Measurements from ENCODE around the gene RETREG3.
"Not testable (repeated sequence)": the region's sequence is repeated elsewhere in the genome, so short reads cannot be mapped to it uniquely, and the experiment has no call there.

The RETREG3 gene

DNA sequence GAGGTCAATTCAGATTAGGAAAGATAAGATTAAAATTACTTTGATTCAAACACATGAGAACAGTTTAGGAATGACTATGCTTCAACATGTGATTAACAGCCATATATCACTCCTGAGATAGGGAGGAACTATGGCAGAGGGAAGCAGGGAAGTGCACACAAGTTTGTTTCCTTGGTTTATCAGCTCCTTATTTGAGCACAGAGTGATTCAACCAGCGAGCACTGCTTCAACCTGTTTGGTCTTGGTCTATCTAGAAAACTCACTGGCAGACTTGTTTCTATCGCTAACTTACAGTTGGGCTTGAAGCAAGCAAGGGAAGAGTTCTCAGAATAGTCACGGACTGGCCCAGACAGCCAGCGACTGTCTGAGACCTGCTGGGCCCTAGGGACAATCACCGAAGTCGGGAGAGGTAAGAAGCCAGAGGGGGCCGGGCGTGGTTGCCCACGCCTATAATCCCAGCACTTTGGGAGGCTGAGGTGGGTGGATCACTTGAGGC, 23.8 kb upstream of the RETREG3 start:
- no peaks in the 10 kb centered on the region for H3K4me1 ChIP-seq (ENCODE audit: control insufficient read depth, insufficient read depth, low read length, poor library complexity, severe bottlenecking)
- WGBS, 2 experiments (ENCODE audit: insufficient coverage in 2 of 2) = 84 to 90% methylated on average over 8 to 9 of the region's 9 CpGs
- H3K9me3 ChIP-seq (ENCODE audit: control insufficient read depth, low read length) = no peaks in the 10 kb centered on the region
- H3K4me3 ChIP-seq (ENCODE audit: extremely low read depth, insufficient read depth, low read length, poor library complexity, severe bottlenecking) = no peak overlapping the region
- no peak overlapping the region for H3K27ac ChIP-seq (ENCODE audit: low read depth, low read length, severe bottlenecking)
- H3K36me3 ChIP-seq (ENCODE audit: control insufficient read depth, insufficient read depth, low read length) = no peaks in the 10 kb centered on the region

DNA sequence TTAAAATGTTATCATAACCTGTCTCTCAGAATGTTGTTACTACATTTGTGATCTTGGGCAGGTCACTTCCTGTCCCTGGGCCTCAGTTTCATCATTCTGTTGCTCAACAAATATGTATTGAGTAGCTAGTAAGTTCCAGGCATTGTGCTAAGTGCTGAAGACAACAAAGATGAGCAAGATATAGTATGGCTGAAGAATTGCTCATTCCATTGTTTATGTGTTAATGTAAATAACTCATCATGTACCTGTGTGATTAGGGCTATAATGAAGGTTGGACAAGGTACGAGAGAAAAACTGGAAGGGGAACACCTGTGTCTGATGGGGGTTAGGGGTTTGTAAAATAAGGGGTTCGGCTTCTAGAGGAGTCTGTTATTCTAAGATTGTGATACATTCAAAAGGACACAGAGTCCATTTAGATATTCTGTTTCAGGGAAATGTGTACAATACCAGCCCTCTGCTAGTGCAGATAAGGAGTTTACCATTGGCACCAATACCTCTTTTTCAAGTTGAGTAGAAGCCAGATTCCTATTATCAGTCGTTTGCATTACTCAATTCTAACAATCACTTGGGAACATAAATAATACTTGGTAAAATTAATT, 20.3 kb upstream of the RETREG3 start:
- Histone ChIP-seq H3K36me3 (ENCODE audit: control insufficient read depth, insufficient read depth, low read length) (no peaks in the 10 kb centered on the region), H3K4me1 (ENCODE audit: control insufficient read depth, insufficient read depth, low read length, poor library complexity, severe bottlenecking) (no peaks in the 10 kb centered on the region), H3K27ac (ENCODE audit: low read depth, low read length, severe bottlenecking) (no peak overlapping the region), H3K4me3 (ENCODE audit: extremely low read depth, insufficient read depth, low read length, poor library complexity, severe bottlenecking) (no peak overlapping the region), H3K9me3 (ENCODE audit: control insufficient read depth, low read length) (no peaks in the 10 kb centered on the region)
- 95 to 100% methylated on average over 2 of the region's 3 CpGs for WGBS, 2 experiments (ENCODE audit: insufficient coverage in 2 of 2)

DNA sequence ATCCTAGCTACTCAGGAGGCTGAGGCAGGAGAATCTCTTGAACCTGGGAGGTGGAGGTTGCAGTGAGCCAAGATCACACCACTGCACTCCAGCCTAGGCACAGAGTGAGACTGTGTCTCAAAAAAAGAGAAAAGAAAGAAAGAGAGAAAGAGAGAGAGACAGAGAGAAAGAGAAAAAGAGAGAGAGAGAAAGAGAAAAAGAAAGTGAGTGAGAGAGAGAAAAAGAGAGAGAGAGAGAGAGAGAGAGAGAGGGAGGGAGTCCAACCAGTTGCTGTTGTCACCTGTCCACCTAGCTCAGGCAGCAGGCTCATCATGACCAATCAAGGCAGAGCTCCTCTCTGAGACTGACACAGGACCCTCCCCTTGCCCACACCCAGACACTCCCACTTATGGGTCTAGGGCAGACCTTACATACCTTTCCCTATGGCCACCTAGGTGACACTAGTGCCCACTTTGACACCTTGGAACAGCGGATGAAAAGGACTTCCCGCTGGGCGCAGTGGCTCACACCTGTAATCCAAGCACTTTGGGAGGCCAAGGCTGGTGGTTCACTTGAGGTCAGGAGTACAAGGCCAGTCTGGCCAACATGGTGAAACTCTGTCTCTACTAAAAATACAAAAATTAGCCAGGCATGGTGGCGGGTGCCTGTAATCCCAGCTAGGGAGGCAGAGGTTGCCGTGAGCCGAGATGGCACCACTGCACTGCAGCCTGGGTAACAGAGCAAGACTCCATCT, 18.0 kb upstream of the RETREG3 start:
- not testable (repeated sequence) for H3K4me3 ChIP-seq (ENCODE audit: extremely low read depth, insufficient read depth, low read length, poor library complexity, severe bottlenecking); H3K27ac ChIP-seq (ENCODE audit: low read depth, low read length, severe bottlenecking)
- WGBS, 2 experiments (ENCODE audit: insufficient coverage in 2 of 2) = 86 to 92% methylated on average over 3 to 4 of the region's 6 CpGs

DNA sequence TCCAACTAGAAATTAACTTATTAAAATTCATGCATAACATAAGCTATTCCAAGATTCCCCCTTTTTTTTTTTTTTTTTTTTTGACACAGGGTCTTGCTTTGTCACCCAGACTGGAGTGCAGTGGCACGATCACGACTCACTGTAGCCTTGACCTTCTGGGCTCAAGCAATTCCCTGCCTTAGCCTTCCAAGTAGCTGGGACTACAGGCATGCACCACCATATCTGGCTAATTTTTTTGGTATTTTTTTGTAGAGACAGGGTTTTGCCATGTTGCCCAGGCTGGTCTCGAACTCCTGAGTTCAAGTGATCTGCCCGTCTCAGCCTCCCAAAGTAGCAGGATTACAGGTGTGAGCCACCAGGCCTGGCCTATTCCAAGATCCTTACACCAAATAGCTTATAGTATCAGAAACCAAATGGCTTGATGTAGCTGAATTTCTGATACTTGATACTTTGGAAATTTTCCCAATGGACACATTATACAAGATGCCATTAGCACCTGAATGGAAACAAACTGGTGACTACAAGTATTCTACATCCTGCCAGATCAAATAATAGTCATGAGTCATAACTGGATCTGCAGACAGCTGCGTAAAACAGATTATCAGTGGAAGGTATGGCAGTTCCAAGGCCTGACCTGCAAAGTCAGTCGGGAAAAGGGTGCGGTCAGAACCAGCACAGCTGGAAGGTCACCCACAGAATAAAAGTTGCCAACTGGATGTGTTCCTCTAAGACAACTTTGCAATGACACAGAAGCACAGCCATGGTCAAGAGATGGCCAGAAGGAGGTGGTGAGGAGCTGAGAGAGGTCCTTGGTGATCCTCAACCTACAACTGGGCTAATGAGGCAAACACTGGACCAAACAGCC, 14.8 kb upstream of the RETREG3 start:
- no peaks in the 10 kb centered on the region for H3K36me3 ChIP-seq (ENCODE audit: control insufficient read depth, insufficient read depth, low read length)
- no peak overlapping the region for H3K27ac ChIP-seq (ENCODE audit: low read depth, low read length, severe bottlenecking)
- no peaks in the 10 kb centered on the region for H3K9me3 ChIP-seq (ENCODE audit: control insufficient read depth, low read length)
- no peaks in the 10 kb centered on the region for H3K4me1 ChIP-seq (ENCODE audit: control insufficient read depth, insufficient read depth, low read length, poor library complexity, severe bottlenecking)
- H3K4me3 ChIP-seq (ENCODE audit: extremely low read depth, insufficient read depth, low read length, poor library complexity, severe bottlenecking) = no peak overlapping the region
- WGBS, 2 experiments (ENCODE audit: insufficient coverage in 2 of 2) = 93 to 100% methylated on average over 7 of the region's 7 CpGs

More for the DNA sequence above, 18.0 kb upstream of the RETREG3 start:
- not testable (repeated sequence) for H3K4me1 ChIP-seq (ENCODE audit: control insufficient read depth, insufficient read depth, low read length, poor library complexity, severe bottlenecking); H3K36me3 ChIP-seq (ENCODE audit: control insufficient read depth, insufficient read depth, low read length); H3K9me3 ChIP-seq (ENCODE audit: control insufficient read depth, low read length)

DNA sequence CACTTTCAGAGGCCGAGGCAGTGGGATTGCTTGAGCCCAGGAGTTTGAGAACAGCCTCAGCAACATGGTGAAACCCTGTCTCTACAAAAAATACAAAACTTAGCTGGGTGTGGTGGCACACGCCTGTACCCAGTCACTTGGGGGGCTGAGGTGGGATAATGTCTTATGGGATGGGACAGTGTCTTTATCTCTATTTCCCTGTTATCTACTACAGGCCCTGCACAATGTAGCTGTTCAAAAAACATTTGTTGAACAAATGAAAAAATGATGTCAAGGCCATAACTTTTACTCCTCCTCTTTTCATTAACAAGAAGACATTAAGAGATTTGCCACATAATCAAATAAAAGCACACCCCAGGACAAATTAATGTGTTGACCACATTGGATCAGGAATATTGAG, 14.1 kb upstream of the RETREG3 start:
- no peaks in the 10 kb centered on the region for H3K36me3 ChIP-seq (ENCODE audit: control insufficient read depth, insufficient read depth, low read length)
- 83% methylated on average over 1 of the region's 2 CpGs; no CpG with 5 or more reads in 1 of the 2 experiments for WGBS, 2 experiments (ENCODE audit: insufficient coverage in 2 of 2)
- H3K4me3 ChIP-seq (ENCODE audit: extremely low read depth, insufficient read depth, low read length, poor library complexity, severe bottlenecking) = no peak overlapping the region
- no peaks in the 10 kb centered on the region for H3K9me3 ChIP-seq (ENCODE audit: control insufficient read depth, low read length)
- H3K4me1 ChIP-seq (ENCODE audit: control insufficient read depth, insufficient read depth, low read length, poor library complexity, severe bottlenecking) = no peaks in the 10 kb centered on the region
- H3K27ac ChIP-seq (ENCODE audit: low read depth, low read length, severe bottlenecking) = no peak overlapping the region

DNA sequence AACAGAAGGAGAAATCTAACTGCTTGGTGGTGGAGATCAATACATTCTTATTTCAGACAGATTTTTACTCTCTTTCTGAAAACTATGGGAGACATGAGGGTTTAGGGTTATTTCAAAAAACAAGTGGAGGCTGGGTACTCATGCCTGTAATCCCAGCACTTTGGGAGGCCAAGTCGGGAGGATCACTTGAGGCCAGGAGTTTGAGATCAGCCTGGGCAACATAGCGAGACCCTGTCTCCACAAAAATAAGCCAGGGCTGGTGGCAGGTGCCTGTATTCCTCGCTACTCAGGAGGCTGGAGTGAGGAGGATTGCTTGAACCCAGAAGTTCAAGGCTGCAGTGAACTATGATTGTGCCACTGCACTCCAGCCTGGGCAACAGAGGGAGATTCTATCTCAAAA, 12.8 kb upstream of the RETREG3 start:
- H3K4me1 ChIP-seq (ENCODE audit: control insufficient read depth, insufficient read depth, low read length, poor library complexity, severe bottlenecking); H3K36me3 ChIP-seq (ENCODE audit: control insufficient read depth, insufficient read depth, low read length); H3K27ac ChIP-seq (ENCODE audit: low read depth, low read length, severe bottlenecking); H3K9me3 ChIP-seq (ENCODE audit: control insufficient read depth, low read length); H3K4me3 ChIP-seq (ENCODE audit: extremely low read depth, insufficient read depth, low read length, poor library complexity, severe bottlenecking): not testable (repeated sequence)
- WGBS, 2 experiments (ENCODE audit: insufficient coverage in 2 of 2) = 84 to 93% methylated on average over 3 of the region's 3 CpGs

DNA sequence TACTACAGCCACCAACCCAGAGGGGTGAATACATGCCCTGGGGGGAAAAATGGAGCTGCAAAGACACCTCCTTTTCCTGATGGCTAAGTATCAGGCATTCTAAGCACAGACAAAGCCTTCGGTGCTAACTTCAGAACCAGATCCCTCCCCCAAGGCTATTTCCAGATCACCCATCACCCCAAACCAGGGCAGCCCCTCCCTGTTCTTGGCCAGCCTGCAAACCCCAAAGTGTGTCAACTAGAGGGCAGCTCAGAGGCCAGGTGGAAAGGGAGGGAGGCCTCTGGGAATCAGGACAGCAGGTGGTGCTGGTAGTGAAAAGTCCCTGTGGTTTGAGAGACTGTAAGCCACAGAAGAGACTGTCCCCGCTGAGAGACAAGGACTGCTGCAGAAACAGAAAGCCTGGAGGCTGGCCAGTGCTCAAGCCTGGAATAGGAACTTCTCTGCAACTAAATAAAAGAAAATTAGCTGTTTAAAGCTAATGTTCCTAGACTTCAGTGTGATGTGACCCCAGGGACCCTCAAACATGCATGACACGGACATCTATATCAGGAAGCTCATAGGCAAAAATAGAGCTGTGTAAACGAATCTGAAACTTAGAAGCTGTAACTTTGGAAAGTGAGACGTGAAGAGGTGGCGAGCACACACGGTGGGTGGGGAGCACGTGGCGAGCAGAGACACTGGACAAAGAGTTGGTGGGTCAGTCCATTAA, 9.4 kb upstream of the RETREG3 start:
- 79% methylated on average over 9 of the region's 9 CpGs for WGBS, 2 experiments (ENCODE audit: insufficient coverage in 2 of 2)
- H3K4me1 ChIP-seq (ENCODE audit: control insufficient read depth, insufficient read depth, low read length, poor library complexity, severe bottlenecking) = no peaks in the 10 kb centered on the region
- H3K27ac ChIP-seq (ENCODE audit: low read depth, low read length, severe bottlenecking) = no peak overlapping the region
- H3K9me3 ChIP-seq (ENCODE audit: control insufficient read depth, low read length) = no peaks in the 10 kb centered on the region
- no peak overlapping the region for H3K4me3 ChIP-seq (ENCODE audit: extremely low read depth, insufficient read depth, low read length, poor library complexity, severe bottlenecking)
- H3K36me3 ChIP-seq (ENCODE audit: control insufficient read depth, insufficient read depth, low read length) = peaks cover 26% of the 10 kb centered on the region

DNA sequence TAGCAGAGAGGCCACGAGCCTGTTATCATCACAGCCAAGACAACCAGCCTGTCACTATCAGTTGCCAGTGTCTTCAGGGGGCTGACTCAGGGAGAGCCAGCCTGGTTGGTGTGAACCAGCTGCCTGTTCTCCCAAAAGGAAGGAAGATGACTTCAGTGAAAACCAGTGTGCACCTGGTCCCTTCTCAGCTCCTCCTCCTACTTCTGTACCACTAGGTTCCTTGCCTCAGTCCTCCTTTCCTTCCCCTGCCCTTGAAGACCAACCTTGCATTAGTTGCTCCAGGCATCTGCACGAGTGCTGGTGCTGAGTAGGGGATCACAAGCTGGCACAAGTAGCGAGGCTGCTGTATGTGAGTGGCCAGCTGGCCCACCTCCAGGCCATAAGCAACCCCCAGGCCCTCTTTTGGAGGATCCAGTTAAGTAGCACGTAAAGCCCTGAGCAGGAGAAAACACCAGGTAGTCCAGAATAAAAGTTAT, 8.8 kb upstream of the RETREG3 start:
- H3K4me3 ChIP-seq (ENCODE audit: extremely low read depth, insufficient read depth, low read length, poor library complexity, severe bottlenecking) = no peak overlapping the region
- H3K9me3 ChIP-seq (ENCODE audit: control insufficient read depth, low read length) = no peaks in the 10 kb centered on the region
- no peaks in the 10 kb centered on the region for H3K4me1 ChIP-seq (ENCODE audit: control insufficient read depth, insufficient read depth, low read length, poor library complexity, severe bottlenecking)
- H3K27ac ChIP-seq (ENCODE audit: low read depth, low read length, severe bottlenecking) = no peak overlapping the region
- H3K36me3 ChIP-seq (ENCODE audit: control insufficient read depth, insufficient read depth, low read length) = peaks cover 30% of the 10 kb centered on the region
- WGBS, 2 experiments (ENCODE audit: insufficient coverage in 2 of 2) = 86 to 92% methylated on average over 1 to 3 of the region's 4 CpGs

DNA sequence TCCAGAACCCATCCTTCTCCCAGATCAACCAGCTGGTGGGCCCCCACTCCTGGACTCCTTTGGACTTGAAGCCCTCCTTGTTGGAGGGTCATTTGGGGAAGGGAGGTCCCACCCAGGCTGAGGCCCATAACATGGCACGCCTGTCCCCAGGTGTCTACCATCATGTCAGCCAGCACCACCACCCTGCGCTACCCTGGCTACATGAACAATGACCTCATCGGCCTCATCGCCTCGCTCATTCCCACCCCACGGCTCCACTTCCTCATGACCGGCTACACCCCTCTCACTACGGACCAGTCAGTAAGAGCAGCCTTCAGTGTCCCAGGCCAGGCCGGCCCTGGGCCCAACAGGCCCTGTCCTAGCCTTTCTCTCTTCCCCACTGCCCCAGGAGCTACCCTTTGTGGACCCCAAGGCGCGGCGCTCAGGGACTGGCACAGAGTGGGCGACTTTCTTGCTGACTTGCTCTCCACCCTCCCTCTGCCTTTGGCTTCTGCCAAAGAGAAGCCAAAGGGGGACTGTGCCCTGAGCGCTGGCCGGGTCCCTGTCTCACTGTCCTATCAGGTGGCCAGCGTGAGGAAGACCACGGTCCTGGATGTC, 4.6 kb upstream of the RETREG3 start:
- Histone ChIP-seq H3K4me1 (ENCODE audit: control insufficient read depth, insufficient read depth, low read length, poor library complexity, severe bottlenecking) (no peaks in the 10 kb centered on the region), H3K9me3 (ENCODE audit: control insufficient read depth, low read length) (no peaks in the 10 kb centered on the region), H3K27ac (ENCODE audit: low read depth, low read length, severe bottlenecking) (no peak overlapping the region), H3K4me3 (ENCODE audit: extremely low read depth, insufficient read depth, low read length, poor library complexity, severe bottlenecking) (no peak overlapping the region), H3K36me3 (ENCODE audit: control insufficient read depth, insufficient read depth, low read length) (peaks cover 53% of the 10 kb centered on the region)
- WGBS, 2 experiments (ENCODE audit: insufficient coverage in 2 of 2) = 97 to 99% methylated on average over 12 to 13 of the region's 17 CpGs

DNA sequence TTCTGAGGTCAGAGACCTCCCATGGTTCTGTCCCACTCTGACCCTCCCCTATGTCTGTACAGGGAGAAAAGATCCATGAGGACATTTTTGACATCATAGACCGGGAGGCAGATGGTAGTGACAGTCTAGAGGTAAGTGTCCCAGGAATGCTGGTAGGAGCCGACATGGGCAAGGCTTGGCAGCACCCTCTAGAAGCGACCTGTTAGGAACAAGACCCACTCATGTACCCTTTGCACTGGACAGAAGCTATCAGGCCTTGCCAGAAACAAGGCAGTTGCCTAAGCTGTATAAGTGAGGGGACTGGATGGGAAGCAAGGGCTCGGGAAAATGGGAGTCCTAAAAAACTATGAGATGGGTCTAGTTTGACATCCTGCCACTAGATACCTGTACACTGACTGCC, 2.8 kb upstream of the RETREG3 start:
- H3K4me1 ChIP-seq (ENCODE audit: control insufficient read depth, insufficient read depth, low read length, poor library complexity, severe bottlenecking) = no peaks in the 10 kb centered on the region
- H3K4me3 ChIP-seq (ENCODE audit: extremely low read depth, insufficient read depth, low read length, poor library complexity, severe bottlenecking) = no peak overlapping the region
- no peaks in the 10 kb centered on the region for H3K9me3 ChIP-seq (ENCODE audit: control insufficient read depth, low read length)
- peaks cover 53% of the 10 kb centered on the region for H3K36me3 ChIP-seq (ENCODE audit: control insufficient read depth, insufficient read depth, low read length)
- no peak overlapping the region for H3K27ac ChIP-seq (ENCODE audit: low read depth, low read length, severe bottlenecking)
- 100% methylated on average over 3 to 4 of the region's 4 CpGs for WGBS, 2 experiments (ENCODE audit: insufficient coverage in 2 of 2)
